ENCODE results near the gene MRPS22. TPM values are rescaled to one million over a fixed set of nuclear protein-coding genes. Genes with fewer than 3 reads are reported as not detected.

The MRPS22 gene
- polyA plus RNA-seq, 3 donors: 19.2 to 43.2 (median 39.0) TPM

DNA sequence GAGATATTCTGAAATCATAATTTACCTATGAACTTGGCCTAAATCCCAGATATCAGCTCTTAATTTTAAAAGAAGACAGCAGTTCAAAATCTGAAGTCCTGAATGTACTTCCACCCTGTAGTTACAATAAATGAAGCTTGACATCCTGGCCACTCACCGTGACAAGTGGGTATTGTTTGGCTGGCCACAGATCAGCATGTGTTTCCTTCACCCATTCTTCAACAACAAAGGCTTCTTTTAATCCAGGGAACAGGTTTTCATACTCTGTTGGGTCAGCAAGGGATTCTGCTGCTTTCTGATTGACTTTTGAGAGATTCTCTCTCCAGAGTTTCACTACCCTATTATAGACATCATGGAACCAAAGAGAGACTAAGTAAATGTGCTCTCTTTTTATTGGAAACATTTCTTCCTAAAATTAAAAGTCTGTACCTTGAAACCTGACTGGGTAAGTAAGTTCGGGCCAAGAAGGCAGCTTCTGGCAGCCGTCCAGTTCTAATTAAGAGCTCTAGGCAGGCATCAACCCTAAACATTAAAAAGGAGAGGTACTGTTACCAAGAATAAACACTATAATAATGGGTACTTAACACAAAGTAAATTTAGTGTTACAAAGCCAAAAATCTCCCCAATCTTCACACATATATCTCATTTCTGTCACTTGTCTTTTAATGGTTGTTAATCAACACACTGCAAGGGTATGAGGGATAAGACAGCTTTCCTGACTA, 15.2 kb downstream of the MRPS22 start:
- no peaks in the 10 kb centered on the region for H3K4me1 Mint-ChIP-seq
- no peaks in the 10 kb centered on the region for H3K27me3 Mint-ChIP-seq (ENCODE audit: low read depth in 3 of 3)

DNA sequence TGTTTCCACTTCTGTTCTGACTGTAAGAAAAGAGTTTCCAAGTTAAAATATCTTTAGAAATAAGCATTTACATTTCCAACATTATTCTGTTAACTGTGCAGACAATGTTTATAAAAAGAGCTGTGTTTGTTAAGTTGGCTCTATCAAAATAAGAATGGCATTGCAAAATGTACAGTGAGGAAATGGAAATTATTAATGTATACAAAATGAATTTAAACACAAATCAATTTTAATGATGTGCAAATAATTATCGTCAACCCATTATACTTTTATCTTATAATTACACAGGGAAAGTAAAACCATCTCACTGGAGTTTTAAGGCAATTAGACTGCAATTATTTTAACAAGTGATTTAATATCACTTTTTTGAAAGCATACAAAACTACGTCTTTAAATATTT, 17.5 kb downstream of the MRPS22 start:
- peaks cover 89 to 92% of the 10 kb centered on the region in 2 donors for H3K36me3 Mint-ChIP-seq
- Histone ChIP-seq H2AFZ (ENCODE audit: insufficient read depth, low read depth, low read length, poor library complexity, severe bottlenecking) (no peak overlapping the region), H3K27me3 (ENCODE audit: control insufficient read depth in 2 of 2, insufficient read depth in 2 of 2, low read length in 2 of 2) (no peaks in the 10 kb centered on the region), H3K4me1 (ENCODE audit: control insufficient read depth in 1 of 2, insufficient read depth in 2 of 2, low read length in 2 of 2) (no peaks in the 10 kb centered on the region), H3K9ac (ENCODE audit: insufficient read depth, low read length, poor library complexity, severe bottlenecking) (no peak overlapping the region), H4K20me1 (ENCODE audit: insufficient read depth, low read length) (peaks cover 40% of the 10 kb centered on the region), H3K4me3 (replicated peaks in 1 of 3; ENCODE audit: low read depth in 2 of 3, low read length in 3 of 3) (no peak overlapping the region), H3K79me2 (ENCODE audit: insufficient read depth, low read length) (peaks cover 4% of the 10 kb centered on the region), H3K9me3 (replicated peaks in 1 of 2; ENCODE audit: control insufficient read depth in 1 of 2, insufficient read depth in 1 of 2, low read length in 2 of 2) (no peaks in the 10 kb centered on the region), H3K36me3 (replicated peaks in 1 of 2; ENCODE audit: control insufficient read depth in 1 of 2, insufficient read depth in 2 of 2, low read length in 2 of 2) (peaks cover 99 to 100% of the 10 kb centered on the region in 2 donors), H3K27ac (ENCODE audit: low read depth in 1 of 2, low read length in 2 of 2) (no peak overlapping the region), H3K4me2 (replicated peaks; ENCODE audit: extremely low read depth, low read length, poor library complexity, severe bottlenecking) (no peak overlapping the region)
- TF ChIP-seq, protein P1, sequence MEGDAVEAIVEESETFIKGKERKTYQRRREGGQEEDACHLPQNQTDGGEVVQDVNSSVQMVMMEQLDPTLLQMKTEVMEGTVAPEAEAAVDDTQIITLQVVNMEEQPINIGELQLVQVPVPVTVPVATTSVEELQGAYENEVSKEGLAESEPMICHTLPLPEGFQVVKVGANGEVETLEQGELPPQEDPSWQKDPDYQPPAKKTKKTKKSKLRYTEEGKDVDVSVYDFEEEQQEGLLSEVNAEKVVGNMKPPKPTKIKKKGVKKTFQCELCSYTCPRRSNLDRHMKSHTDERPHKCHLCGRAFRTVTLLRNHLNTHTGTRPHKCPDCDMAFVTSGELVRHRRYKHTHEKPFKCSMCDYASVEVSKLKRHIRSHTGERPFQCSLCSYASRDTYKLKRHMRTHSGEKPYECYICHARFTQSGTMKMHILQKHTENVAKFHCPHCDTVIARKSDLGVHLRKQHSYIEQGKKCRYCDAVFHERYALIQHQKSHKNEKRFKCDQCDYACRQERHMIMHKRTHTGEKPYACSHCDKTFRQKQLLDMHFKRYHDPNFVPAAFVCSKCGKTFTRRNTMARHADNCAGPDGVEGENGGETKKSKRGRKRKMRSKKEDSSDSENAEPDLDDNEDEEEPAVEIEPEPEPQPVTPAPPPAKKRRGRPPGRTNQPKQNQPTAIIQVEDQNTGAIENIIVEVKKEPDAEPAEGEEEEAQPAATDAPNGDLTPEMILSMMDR (IDR thresholded peaks at IDR 0.05): no peak
- no peaks in the 10 kb centered on the region for H3K27me3 Mint-ChIP-seq (ENCODE audit: low read depth in 3 of 3)
- DNase-seq: no peak
- WGBS (ENCODE audit: insufficient coverage): no CpG with 5 or more reads among the region's 2 CpGs
- no peaks in the 10 kb centered on the region for H3K4me1 Mint-ChIP-seq
- intact Hi-C loops (cut with micrococcal nuclease): no loop called here
- no peak overlapping the region for H3K27ac Mint-ChIP-seq
- no peaks in the 10 kb centered on the region for H3K9me3 Mint-ChIP-seq
- no peak overlapping the region for H3K4me3 Mint-ChIP-seq

More for the DNA sequence above, 15.2 kb downstream of the MRPS22 start:
- Histone ChIP-seq H3K4me3 (replicated peaks in 1 of 3; ENCODE audit: low read depth in 2 of 3, low read length in 3 of 3) (no peak overlapping the region), H4K20me1 (ENCODE audit: insufficient read depth, low read length) (peaks cover 35% of the 10 kb centered on the region), H3K9ac (ENCODE audit: insufficient read depth, low read length, poor library complexity, severe bottlenecking) (no peak overlapping the region), H3K4me1 (ENCODE audit: control insufficient read depth in 1 of 2, insufficient read depth in 2 of 2, low read length in 2 of 2) (no peaks in the 10 kb centered on the region), H3K27me3 (ENCODE audit: control insufficient read depth in 2 of 2, insufficient read depth in 2 of 2, low read length in 2 of 2) (no peaks in the 10 kb centered on the region), H3K4me2 (replicated peaks; ENCODE audit: extremely low read depth, low read length, poor library complexity, severe bottlenecking) (no peak overlapping the region), H3K36me3 (replicated peaks in 1 of 2; ENCODE audit: control insufficient read depth in 1 of 2, insufficient read depth in 2 of 2, low read length in 2 of 2) (peaks cover 98 to 100% of the 10 kb centered on the region in 2 donors), H3K9me3 (replicated peaks in 1 of 2; ENCODE audit: control insufficient read depth in 1 of 2, insufficient read depth in 1 of 2, low read length in 2 of 2) (no peaks in the 10 kb centered on the region), H3K79me2 (ENCODE audit: insufficient read depth, low read length) (peaks cover 4% of the 10 kb centered on the region), H2AFZ (ENCODE audit: insufficient read depth, low read depth, low read length, poor library complexity, severe bottlenecking) (no peak overlapping the region), H3K27ac (ENCODE audit: low read depth in 1 of 2, low read length in 2 of 2) (no peak overlapping the region)
- no peaks in the 10 kb centered on the region for H3K9me3 Mint-ChIP-seq
- WGBS (ENCODE audit: insufficient coverage): no CpG with 5 or more reads among the region's 3 CpGs
- intact Hi-C loops (cut with micrococcal nuclease): no loop called here
- DNase-seq: no peak
- H3K27ac Mint-ChIP-seq: peak overlapping the region in 3 of 7 donors; percentile 10 to 43 (median 11)
- TF ChIP-seq, protein P1 (IDR thresholded peaks at IDR 0.05): no peak
- no peak overlapping the region for H3K4me3 Mint-ChIP-seq
- peaks cover 90 to 92% of the 10 kb centered on the region in 2 donors for H3K36me3 Mint-ChIP-seq

All from CD14-positive monocyte (primary cell).